Stimulated activated CD8-positive, alpha-beta memory T cell treated with anti-CD3 and anti-CD28 coated beads, Interleukin-12 subunit alpha, Interleukin-12 subunit beta, amount 100 ng/mL, for 24 hours (primary cell): ENCODE results near the gene INTS15.

Source experiments
- DNase-seq: peaks from one replicate; pipeline ENCODE4 v3.0.0-alpha.2; 2020; ENCODE audit errors: extremely low read depth

INTS15 gene

GRCh38 chr7:6642239-6642839, 52.5 kb downstream of the INTS15 start:
- DNase-seq: no peak

DNA sequence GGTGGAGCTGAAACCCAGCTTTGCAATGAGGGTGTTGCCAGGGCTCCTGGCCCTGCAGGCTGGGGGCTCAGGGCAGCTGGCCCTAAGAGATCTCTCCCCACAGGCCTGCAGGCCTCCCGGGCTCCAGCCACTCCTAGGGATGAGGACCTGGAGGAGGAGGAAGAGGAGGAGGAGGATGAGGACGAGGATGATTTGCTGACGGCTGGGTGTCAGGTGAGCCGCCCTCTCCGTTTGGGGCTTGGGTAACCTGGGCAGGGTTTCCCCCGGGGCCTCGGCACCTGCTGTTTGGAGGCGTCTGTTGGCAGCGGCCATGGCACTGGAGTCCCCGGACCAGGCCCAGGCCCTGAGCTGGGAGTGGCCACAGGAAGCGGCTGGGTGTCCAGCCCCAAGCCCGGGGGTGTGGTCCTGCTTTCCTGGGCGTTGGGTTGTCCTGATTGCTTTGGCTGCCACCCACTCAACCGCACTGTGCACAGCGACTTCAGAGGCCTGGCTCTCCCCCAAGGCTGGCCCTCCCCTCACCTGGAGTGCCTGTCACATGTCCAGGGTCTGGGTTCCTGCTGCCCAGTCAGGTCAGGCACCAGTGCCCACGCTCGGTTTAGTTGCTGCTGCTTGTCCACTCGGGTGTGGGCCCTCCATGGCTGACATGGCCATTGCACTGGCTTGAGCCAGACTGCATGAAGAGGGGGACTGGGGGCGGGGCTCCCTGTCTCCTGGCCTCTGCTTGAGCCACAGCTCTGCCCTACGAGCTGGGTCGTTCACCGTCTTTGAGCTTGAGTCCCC, 53.2 kb downstream of the INTS15 start:
- no peak for DNase-seq

DNA sequence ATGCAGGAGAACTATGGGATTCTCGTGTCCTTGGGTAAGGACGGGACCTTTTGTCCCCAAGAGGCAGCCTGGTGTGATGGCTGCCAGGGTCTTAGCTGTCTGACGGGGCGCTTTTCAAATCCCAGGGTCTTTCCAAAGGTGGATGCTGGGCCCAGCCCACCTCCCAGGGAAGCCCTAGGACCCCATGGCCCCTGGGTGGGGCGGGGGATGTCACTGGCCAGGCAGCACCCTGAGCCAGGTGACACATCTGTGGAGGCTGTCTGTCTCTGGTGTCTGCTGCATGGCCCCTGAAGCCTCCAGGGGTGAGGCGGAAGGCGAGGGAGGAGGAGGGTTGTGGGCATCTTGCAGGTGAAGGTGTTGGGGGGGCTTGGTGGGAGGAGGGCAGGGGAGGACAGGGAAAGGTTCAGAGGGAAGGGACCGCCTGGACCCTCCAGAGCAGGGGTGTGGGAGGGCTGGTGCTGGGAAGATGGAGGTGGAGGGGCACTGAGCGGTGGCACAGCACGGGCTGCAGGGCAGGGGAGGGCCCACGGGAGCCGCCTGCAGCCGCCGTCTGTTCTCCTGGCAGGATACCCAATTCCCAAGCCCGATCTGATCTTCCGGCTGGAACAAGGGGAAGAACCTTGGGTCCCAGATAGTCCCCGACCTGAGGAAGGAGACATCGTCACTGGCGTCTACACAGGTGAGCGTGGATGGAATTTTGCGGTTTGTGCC, 54.2 kb downstream of the INTS15 start:
- DNase-seq: no peak

GRCh38 chr7:6644728-6645127, 54.9 kb downstream of the INTS15 start:
- no peak for DNase-seq

GRCh38 chr7:6646465-6646864, 56.6 kb downstream of the INTS15 start:
- no peak for DNase-seq

- no peak for DNase-seq
Measured at GRCh38 chr7:6647080-6647479, 57.3 kb downstream of the INTS15 start.

GRCh38 chr7:6647541-6647940, 57.7 kb downstream of the INTS15 start:
- DNase-seq: no peak

DNA sequence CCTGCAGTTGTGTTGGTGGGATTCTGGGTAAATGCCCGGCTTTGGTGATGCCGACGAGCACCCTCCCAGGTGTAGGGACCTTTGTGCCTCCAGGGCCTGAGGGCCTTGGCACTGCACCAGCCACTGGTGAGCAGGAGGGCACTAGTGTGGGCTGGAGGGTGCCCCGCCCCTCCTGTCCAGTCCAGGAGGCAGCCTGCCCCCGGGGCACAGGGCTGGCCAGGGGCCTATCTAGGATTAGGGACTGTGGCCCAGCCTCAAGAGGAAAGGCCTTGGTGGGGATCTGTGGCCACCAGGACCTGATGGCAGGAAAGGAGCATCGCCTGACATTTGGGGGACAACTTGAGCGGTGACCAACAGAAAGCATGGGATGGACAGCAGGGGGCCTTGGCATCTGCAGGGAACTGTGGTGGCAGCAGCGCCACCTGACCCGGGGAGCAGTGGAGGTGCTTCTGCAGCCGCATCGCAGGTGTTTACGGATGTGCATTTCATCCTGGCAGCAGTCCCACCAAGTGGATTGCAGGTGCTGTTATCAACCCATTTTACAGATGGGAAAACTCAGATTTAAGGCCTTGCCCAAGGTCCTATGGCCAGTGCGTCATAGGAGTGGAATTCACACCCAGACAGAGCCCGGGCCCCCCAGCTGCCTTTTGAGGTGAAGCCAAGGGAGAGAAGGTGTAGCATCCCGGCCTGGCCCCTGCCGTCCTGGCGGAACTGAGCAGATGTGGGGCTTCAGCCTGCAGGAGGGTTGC, 58.4 kb downstream of the INTS15 start:
- DNase-seq: no peak

DNA sequence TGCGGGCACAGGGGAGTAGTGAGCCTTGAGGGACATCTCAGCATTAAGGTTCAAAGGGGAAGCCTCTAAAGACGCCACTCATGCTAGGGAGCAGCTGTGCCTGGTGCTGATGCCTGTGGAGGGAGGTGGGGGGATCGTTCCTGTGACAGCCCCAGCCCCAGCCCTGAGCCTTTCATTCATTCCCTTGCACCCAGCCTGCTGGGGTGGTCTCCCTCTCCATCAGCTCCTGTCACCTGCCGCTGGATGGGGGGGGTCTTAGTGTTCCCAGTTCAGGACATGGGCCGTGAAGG, 58.9 kb downstream of the INTS15 start:
- no peak for DNase-seq

- DNase-seq: no peak
Measured at GRCh38 chr7:6649241-6649961, 59.6 kb downstream of the INTS15 start.

- no peak for DNase-seq
Measured at GRCh38 chr7:6650086-6650485, 60.3 kb downstream of the INTS15 start.

DNA sequence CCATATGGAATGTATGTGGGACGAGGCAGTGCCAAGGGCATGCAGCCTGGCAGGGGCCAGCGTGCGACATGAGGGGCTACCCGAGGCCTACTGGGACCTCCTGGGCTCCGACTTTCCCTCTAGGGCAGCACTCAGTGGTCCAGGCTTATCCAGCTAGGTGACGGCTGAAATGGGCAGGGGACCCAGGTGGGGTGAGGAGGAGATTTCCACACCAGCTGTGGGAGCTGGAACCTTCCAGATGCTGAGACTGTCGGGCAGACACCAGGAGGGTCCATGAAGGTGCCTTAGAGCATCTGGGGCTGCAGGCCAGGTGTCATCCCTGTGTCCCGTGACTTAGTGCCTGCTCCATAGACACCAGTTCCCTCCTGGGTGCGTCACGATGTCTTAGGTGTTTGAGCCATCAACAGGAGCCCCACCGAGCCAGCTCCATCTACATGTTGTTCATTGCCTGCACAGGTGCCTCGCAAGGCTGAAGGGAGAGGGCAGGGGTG, 60.7 kb downstream of the INTS15 start:
- DNase-seq: no peak

GRCh38 chr7:6651851-6652445, 62.1 kb downstream of the INTS15 start:
- no peak for DNase-seq

DNA sequence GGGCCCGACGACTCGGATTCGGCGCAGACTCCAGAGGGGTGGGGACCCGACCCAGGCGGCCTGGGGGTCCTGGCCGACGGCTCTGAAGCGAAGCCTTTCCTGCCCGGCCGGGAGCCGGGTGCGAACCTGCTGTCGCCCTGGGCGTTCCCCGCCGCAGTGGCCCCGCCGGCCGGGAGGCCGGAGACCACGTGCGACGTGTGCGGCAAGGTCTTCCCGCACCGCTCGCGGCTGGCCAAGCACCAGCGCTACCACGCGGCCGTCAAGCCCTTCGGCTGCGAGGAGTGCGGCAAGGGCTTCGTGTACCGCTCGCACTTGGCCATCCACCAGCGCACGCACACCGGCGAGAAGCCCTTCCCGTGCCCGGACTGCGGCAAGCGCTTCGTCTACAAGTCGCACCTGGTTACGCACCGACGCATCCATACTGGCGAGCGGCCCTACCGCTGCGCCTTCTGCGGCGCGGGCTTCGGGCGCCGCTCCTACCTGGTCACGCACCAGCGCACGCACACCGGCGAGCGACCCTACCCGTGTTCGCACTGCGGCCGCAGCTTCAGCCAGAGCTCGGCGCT, 62.7 kb downstream of the INTS15 start:
- DNase-seq: no peak

DNA sequence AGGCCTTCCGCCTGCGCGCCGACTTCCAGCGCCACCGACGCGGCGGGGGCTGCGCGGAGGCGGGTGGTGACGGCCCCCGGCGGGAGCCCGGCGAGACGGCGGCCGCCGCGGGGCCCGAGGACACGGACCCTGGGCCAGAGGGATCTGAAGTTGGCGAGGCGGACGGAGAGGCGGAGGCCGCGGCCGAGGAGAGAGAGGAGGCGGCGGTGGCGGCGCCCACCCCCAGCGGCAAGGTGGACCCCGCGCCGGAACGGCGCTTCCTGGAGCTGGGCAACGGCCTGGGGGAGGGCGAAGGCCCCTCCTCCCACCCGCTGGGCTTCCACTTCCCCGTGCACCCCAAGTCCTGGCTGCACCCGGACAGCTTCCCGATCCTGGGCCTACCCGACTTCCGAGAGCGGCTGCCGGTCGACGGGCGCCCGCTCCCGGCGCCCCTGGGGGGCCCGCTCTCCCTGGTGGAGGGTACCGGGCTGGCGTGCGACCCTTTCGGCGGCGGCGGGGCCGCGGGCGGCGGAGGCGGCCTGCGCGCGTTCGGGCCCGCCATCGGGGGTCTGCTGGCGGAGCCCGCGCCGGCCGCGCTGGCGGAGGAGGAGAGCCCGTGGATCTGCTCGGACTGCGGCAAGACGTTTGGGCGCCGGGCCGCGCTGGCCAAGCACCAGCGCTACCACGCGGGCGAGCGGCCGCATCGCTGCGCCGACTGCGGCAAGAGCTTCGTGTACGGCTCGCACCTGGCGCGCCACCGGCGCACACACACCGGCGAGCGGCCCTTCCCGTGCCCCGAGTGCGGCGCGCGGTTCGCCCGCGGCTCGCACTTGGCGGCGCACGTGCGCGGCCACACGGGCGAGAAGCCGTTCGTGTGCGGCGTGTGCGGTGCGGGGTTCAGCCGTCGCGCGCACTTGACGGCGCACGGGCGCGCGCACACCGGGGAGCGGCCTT, 63.5 kb downstream of the INTS15 start:
- DNase-seq: no peak

DNA sequence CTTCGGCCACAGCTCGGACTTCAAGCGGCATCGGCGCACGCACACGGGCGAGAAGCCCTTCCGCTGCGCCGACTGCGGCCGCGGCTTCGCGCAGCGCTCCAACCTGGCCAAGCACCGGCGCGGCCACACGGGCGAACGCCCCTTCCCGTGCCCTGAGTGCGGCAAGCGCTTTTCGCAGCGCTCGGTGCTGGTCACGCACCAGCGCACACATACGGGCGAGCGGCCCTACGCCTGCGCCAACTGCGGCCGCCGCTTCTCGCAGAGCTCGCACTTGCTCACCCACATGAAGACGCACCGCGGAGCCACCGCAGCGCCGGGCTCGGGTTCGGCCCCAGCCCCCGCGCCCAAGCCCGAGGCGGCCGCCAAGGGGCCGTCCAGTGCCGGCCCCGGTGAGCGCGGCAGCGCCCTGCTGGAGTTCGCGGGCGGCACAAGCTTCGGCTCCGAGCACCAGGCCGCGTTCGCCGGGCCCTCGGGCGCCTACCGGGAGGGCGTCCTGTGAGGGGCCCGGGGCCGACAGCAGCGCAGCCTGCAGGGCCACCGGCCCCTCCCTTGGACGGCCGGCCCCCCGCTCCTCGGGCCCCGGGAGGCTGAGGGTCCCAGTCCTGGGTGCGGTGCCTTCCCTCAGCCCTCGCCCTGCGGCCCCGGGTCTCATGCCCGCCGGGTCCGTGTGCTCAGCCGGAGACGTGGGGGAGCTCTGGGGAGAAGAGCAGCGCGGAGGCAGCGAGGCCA, 64.5 kb downstream of the INTS15 start:
- no peak for DNase-seq

DNA sequence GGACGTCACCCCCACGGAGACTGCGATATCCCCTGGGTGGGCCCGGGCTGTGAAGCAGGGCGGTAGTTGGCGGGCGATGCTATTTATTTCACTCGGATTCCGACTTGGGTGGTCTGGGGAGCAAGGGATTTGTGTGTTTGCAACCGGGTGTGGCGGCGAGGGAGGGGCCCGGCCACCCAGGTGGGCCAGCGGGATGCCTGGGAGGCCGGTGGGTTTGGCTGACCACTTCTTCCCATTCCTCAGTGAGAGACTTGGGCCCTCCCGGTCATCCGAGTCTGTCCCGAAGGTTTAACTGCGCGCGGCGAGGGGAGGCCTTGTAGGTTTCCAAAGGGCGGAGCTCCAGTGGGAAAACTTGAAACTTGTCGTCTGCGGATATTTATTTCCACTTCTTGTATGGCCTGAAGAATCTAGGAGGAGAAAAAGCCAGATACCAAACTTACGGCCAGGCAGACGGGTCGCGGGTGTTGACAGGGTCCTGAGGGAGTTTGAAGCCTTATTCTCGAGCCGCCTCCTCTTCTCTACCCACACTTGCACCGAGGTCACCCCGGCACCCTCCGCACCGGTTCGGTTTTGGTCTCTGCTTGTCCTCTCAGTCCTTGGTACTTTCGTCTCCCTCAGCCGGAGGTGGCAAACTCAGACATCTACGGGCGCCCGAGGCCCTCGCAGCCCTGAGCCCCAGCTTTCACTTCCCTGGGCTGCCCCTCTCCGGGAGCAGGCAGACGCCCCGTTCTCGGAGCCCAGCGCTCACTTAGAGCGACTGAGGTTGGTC, 65.2 kb downstream of the INTS15 start:
- no peak for DNase-seq

- DNase-seq: no peak
Measured at GRCh38 chr7:6655636-6656385, 66.0 kb downstream of the INTS15 start.
